ENCODE measurements around the gene STYXL2.
A peak's percentile ranks its signal among the peaks of the same experiment; 100 is the strongest.

The STYXL2 gene

DNA sequence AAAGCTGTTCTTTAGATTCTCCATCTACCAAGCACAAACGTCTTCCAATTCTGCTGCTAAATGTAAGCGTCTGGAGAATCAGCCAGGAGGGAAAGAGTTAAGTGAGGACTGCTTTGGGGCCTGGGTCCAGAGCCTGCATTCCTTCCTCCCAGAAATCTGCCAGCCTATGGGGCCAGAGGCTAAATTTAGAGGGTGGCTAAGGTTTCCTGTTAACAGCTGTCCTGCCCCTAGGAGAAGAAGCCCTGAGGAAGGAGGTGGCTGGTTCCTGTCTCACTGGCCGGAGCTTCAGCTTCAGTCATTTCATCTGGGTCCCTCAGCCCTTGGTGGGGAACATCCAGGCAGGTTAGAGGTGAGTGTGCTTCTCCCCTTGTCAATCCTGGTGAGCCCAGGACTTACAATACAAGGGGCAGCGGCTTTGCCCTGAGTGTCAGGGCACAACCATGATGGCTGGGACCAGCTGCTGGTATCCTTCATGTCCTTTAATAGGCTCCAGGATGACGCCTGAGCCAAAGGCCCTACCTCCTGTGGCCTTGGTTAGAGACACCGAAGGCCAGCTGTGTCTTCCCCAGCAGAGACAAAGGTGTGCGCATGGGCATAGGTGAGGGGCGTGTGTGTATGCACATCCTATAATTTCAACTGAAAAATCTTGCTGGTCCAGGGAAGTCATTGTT, at the start of gene STYXL2:
Gene STYXL2 (plus strand): TSS at position 230 of the 671 bp plus-strand sequence. CDS start 775 bp downstream, outside the sequence.
- Histone ChIP-seq H2AFZ (ENCODE audit: low read depth) (no peak within 1 kb of the TSS), H3K79me2 (ENCODE audit: insufficient read depth, low read depth) (no peaks in the 10 kb centered on the region), H4K20me1 (ENCODE audit: insufficient read depth) (no peaks in the 10 kb centered on the region), H3K9ac (no peak within 1 kb of the TSS), H3K36me3 (ENCODE audit: insufficient read depth) (no peaks in the 10 kb centered on the region), H3K27ac (no peak within 1 kb of the TSS), H3K4me2 (no peak within 1 kb of the TSS), H3K4me3 (IDR thresholded peaks at IDR 0.05; ENCODE audit: insufficient read depth, low read depth, low read length) (no peak within 1 kb of the TSS), H3K27me3 (ENCODE audit: insufficient read depth, low read depth) (no peaks in the 10 kb centered on the region), H3K4me1 (ENCODE audit: low read depth, poor library complexity, severe bottlenecking) (no peaks in the 10 kb centered on the region)
- TF ChIP-seq, protein P1, sequence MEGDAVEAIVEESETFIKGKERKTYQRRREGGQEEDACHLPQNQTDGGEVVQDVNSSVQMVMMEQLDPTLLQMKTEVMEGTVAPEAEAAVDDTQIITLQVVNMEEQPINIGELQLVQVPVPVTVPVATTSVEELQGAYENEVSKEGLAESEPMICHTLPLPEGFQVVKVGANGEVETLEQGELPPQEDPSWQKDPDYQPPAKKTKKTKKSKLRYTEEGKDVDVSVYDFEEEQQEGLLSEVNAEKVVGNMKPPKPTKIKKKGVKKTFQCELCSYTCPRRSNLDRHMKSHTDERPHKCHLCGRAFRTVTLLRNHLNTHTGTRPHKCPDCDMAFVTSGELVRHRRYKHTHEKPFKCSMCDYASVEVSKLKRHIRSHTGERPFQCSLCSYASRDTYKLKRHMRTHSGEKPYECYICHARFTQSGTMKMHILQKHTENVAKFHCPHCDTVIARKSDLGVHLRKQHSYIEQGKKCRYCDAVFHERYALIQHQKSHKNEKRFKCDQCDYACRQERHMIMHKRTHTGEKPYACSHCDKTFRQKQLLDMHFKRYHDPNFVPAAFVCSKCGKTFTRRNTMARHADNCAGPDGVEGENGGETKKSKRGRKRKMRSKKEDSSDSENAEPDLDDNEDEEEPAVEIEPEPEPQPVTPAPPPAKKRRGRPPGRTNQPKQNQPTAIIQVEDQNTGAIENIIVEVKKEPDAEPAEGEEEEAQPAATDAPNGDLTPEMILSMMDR (conservative IDR thresholded peaks at IDR 0.05; ENCODE audit: low read depth, low read length): no peak

GRCh38 chr1:167051907-167052306, 42.0 kb upstream of the STYXL2 start:
- Histone ChIP-seq H4K20me1 (ENCODE audit: insufficient read depth) (no peaks in the 10 kb centered on the region), H3K9ac (no peak overlapping the region), H3K4me1 (ENCODE audit: low read depth, poor library complexity, severe bottlenecking) (peaks cover 3% of the 10 kb centered on the region), H2AFZ (ENCODE audit: low read depth) (no peak overlapping the region), H3K27ac (no peak overlapping the region), H3K79me2 (ENCODE audit: insufficient read depth, low read depth) (no peaks in the 10 kb centered on the region), H3K4me2 (no peak overlapping the region), H3K36me3 (ENCODE audit: insufficient read depth) (no peaks in the 10 kb centered on the region), H3K27me3 (ENCODE audit: insufficient read depth, low read depth) (no peaks in the 10 kb centered on the region), H3K4me3 (IDR thresholded peaks at IDR 0.05; ENCODE audit: insufficient read depth, low read depth, low read length) (no peak overlapping the region)
- TF ChIP-seq, protein P1 (conservative IDR thresholded peaks at IDR 0.05; ENCODE audit: low read depth, low read length): no peak

GRCh38 chr1:167052389-167052788, 41.5 kb upstream of the STYXL2 start:
- Histone ChIP-seq H3K9ac (no peak overlapping the region), H3K4me2 (no peak overlapping the region), H3K27me3 (ENCODE audit: insufficient read depth, low read depth) (no peaks in the 10 kb centered on the region), H3K27ac (no peak overlapping the region), H3K79me2 (ENCODE audit: insufficient read depth, low read depth) (no peaks in the 10 kb centered on the region), H3K4me3 (IDR thresholded peaks at IDR 0.05; ENCODE audit: insufficient read depth, low read depth, low read length) (no peak overlapping the region), H3K4me1 (ENCODE audit: low read depth, poor library complexity, severe bottlenecking) (peaks cover 5% of the 10 kb centered on the region), H2AFZ (ENCODE audit: low read depth) (no peak overlapping the region), H3K36me3 (ENCODE audit: insufficient read depth) (no peaks in the 10 kb centered on the region), H4K20me1 (ENCODE audit: insufficient read depth) (no peaks in the 10 kb centered on the region)
- TF ChIP-seq, protein P1 (conservative IDR thresholded peaks at IDR 0.05; ENCODE audit: low read depth, low read length): peak; percentile 64

- Histone ChIP-seq H2AFZ (ENCODE audit: low read depth) (no peak overlapping the region), H3K27me3 (ENCODE audit: insufficient read depth, low read depth) (no peaks in the 10 kb centered on the region), H3K27ac (no peak overlapping the region), H3K4me2 (no peak overlapping the region), H4K20me1 (ENCODE audit: insufficient read depth) (no peaks in the 10 kb centered on the region), H3K4me3 (IDR thresholded peaks at IDR 0.05; ENCODE audit: insufficient read depth, low read depth, low read length) (no peak overlapping the region), H3K4me1 (ENCODE audit: low read depth, poor library complexity, severe bottlenecking) (peaks cover 19% of the 10 kb centered on the region), H3K36me3 (ENCODE audit: insufficient read depth) (no peaks in the 10 kb centered on the region), H3K9ac (no peak overlapping the region), H3K79me2 (ENCODE audit: insufficient read depth, low read depth) (no peaks in the 10 kb centered on the region)
- TF ChIP-seq, protein P1 (conservative IDR thresholded peaks at IDR 0.05; ENCODE audit: low read depth, low read length): no peak
Measured at GRCh38 chr1:167054531-167054930, 39.3 kb upstream of the STYXL2 start.

Measured in KMS-11 (cell line).